ENCODE results near the gene TLCD4.

DNA sequence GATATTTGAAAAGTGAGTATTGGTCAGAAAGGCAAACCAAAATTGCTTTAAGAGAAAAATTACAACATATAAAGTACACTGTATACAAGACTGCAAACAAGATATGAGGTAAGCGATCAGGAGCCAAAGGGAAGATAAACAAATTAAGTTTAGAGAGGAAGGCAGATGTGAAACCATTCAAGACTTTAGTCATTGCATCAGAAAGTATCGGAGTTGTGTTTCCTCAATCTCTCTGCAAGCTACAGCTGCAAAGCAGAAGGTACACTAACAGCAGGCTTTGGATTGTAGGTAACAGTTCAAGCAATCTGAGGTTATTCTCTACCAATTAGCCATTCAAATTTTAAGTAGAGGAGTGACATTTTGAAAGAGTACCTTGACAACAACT is 21.3 kb upstream of the TLCD4 start:
- no peak for TF ChIP-seq SIN3A (IDR thresholded peaks at IDR 0.05; ENCODE audit: borderline replicate concordance, insufficient read depth, low read length)
- no peak for TF ChIP-seq POLR2AphosphoS5 (IDR thresholded peaks at IDR 0.05; ENCODE audit: low read depth, low read length)

All from PFSK-1 (cell line).